Activated CD4-positive, alpha-beta T cell treated with anti-CD3 and anti-CD28 coated beads, Interleukin-2, amount 50 U/mL, for 4 hours (primary cell): ENCODE data around the gene CROCC2.

ENCODE experiments used
- DNase-seq, 2 experiments: peaks; one replicate each; pipeline ENCODE4 v3.0.0-alpha.2; 2020

The CROCC2 gene

DNA sequence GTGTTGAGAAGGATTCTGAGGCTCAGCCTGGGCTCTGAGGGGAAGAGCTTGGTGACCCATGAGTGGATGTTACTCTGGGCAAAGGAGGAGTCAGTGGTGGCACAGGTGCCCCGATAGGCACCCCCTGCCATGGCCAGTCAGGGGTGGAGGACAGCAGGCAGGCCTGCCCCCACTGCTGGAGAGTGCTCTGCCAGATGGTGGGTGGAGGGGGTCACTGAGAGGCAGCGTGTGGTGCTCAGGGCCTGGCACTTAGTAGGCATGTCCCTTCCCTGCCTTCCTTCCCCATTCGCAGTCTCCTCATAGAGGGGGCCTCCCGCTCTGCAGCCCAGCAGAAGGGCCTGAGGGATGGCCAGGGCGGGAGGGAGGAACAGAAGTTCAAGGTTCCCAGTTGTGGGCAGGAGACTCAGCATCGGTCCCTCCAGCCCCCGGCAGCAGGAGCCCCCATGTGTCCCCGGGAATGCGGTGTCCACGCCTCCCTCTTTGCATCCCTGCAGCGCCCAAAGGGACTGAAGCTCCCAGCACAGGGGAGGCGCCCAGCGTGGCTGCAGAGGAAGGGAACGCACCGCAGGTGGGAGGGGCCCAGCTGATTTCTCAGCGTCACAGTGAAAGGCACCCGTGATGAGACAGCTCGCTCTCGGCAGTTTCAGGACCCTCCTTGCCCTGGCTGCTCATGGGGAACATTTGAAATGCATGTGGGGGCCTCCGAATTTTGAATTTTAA is 86.6 kb downstream of the CROCC2 start:
- no peak for DNase-seq

DNA sequence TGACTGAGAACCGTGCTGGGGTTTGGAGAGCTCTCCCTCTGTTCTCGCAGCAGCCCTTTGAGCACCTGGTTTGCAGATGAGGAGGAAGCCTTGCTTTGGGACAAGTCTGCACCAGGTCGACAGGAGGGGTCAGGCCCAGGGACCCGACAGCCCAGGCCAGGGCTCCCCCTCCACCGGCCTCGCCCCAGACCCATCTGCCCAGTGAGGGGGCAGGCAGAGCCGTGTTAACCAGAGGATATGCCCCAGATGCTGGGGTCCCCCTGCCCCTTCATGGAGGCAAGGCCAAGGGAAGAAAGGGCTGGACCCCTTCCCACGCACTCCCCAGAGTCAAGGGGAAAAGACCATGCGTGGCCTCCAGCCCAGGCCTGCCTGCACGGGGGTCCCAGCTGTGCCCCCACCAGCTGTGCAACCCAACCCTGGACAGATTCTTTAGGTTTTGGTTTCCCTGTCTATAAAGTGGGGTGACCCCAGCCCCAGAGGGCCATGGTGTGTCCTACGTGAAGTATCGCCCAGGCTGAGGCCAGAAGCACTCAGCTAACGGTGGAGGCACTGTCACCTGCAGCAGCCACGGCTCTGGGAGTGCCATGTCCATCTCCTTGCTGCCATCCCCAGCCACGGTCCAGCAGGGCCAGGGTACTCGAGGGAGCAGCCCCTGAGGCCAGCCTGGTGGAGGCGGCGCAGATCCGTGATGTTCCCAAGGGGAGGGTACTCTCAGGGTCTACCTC is 87.5 kb downstream of the CROCC2 start:
- DNase-seq = no peak

DNA sequence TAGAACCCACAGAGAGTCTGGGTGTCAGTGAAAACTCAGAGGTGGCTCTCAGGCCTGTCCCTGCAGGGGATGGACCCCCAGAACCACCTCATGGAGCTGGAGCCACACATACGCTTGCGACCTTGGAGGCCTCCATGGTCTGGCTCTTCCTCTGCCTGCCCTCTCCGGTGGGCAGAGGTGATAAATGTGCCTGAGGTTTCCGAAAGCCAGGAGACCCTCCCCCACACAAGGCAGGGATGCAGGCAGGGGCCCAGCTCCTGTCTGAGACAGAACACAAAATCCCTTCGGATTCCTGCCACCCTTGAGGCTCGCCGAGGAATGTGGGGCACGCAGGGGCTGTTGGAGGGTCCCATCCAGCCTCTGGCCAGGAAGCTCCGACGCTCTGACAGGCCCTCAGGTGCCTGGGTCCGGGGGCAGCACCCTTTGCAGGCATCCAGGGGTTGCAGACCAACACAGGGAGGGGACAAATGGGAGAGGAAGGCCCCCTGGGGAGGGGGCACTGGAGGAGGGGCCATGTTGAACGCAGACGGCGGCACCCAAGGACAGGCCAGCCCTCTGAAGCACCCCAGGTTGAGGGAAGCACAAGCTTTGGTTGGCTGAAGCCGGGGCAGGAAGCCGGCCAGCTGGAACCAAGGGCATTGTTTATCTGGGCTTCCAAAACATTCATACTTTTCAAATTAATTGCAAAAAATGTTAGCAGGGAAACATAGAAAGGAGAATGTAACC is 88.2 kb downstream of the CROCC2 start:
- no peak for DNase-seq

DNA sequence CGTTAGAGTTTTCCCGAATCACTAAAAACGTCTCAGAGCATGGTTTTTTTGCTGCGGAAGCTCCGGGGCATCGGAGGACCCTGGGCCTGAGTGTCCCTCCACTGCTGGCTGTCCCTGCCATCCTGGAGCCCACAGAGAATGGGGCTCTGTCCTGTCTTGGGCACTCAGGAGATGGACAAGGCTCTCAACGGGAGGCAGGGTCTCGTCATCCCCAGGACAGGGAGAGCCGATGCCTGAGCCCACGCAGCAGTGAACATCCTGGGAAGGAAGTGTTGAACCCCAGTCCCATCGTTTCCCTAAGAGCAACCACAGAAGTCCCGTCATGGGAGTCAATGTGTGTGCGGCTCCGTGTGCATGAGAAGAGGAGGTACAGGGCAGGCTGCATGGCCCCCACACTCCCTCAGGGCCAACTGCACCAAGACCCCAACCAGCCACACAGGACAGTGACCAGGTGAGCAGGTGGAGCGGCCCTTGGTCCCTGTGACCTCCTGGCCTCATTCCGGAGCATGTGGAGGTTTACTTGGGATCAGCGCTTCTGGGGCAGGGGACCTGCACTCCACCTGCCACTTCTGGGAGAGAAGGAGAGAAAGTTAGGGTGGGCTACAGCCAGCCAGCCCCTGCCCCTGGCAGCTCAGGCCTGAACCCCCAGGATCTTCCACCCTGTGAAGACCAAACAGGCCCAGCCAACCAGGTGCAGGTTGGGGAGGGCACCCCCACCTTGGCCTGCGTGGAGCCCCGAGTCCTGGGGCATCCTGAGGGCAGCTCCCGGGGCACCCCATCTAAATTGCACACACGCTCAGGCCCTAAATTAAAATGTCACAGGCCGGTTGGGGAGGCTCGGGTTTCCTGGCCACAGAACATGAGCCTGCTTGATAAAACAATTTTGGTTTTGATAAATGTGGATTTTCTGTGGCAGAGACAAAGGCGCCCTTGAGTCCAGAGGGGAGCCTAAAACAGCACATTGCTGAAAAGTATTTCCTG is 89.2 kb downstream of the CROCC2 start:
- DNase-seq = no peak

DNA sequence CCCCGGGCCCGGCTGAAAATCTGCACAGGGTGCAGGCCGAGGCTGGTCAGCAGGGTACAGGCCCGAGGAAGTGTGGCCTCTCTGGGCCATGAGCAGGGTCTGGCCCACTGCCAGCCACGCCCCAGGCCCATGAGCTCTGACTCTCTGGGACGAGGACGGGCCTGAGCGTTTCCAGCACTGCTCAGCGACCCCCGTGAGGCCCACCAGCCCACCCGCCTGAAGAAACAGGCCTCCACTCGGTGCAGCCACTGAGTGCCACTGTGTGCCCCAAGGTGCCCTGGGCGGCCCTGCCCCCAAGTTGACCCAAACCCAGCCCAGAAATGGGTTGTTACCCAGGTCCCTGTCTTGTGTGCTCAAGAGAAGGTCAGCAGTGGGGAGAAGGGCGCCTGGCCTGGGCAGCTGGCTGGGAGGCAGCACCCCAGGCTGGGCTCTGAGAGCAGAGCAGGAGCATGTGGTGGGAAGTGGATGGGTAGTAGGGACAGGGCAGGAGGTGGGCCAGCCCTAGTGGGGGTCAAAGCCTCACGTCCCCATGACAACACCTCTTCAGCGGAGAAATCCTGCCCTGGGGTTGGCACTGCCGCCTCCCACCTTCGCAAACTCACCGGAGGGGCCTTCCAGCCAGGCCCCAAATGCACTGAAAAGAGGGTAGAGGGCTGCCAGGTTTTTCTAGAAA is 90.2 kb downstream of the CROCC2 start:
- no peak for DNase-seq

DNA sequence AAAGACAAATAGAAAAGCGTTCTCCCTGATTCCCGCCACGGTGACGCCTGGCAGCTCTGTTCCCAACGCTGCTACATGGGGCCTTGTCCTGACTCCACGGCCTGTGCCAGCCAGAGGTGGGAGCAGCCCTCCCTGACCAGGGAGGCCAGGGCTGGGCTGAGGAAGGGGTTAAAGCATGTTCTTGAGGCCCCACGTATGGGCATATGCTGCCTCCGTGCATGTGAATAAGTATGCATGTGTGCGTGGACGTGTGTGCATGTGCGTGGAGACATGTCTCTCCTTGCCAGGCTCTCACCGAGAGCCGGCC is 90.7 kb downstream of the CROCC2 start:
- no peak for DNase-seq

DNA sequence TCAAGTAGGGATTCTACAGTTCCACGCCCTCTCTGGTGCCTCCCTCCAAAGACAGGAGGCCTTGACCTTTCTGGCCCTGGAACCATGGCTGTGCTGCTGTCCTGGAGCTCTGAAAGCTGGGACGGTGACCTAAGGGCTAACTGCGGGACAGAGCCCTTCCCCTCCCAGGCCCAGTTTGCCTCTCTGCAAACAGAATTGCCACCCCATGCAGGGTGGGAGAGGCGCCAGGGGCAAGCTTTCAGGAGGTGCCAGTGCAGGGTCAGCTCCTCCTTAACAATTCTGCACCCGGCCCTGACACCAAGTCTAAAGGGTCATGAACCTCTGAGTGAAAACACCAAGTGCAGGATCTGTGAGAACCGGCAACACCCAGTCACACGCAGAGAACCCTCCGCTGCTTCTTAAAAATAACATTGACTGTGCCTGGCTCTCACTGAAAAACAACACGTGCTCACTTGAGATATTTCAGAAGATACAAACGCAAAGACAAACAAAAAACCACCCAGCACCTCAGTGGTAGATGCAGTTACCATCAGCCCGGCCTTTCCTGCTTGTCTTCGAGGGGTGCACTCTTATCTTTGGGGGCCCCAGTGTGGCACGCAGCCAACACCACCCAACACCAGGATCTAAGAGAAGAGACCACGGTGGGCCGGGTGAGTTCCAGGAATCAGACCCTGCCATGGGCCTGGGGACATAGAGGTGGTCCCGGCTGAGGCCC is 91.2 kb downstream of the CROCC2 start:
- DNase-seq = no peak

DNA sequence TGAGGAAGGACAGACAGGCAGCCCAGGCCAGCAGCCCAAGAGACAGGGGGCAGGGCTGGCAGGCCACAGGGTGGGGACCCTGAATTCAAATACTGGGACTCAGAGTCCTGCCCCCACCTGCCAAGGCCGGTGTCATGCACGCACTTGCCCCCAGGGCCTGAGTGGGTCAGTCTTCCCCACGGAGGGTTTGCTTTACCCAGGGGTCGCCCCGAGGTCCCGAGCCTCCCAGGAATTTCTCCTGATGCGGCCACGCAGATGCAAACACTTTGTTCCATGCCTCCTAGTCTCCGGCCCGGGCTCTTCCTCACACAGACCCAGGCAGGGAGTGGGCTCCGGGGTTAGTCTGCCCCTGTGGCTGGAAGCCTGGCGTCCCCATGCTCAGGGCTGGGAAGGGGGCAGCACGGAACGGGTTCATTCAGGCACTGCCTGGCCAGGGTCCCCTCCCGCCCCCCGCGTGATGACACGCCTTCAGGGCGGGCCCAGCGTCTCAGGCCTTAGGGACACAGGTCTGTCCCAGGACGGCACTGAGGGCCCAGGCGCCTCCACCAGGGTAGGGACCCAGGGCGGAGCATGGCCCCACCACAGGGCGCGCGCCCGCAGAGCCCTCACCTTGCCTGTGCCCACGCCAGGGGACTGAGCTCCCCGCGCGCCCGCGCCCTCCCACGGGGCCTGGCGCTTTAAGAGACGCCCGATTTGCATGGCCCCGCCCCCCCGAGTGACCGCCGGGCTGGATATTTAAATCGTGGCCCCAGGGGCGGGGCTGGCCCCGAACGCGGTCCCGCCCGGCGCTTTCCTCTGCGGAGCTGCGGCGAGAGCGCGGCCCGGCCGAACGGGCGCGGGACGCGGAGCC is 91.9 kb downstream of the CROCC2 start, which contains the start of gene SNED1:
Gene SNED1, plus strand, starts transcription at position 763 of the 850 bp plus-strand sequence. CDS start 220 bp downstream, outside the sequence.
- DNase-seq = peak; percentile 13 to 14

DNA sequence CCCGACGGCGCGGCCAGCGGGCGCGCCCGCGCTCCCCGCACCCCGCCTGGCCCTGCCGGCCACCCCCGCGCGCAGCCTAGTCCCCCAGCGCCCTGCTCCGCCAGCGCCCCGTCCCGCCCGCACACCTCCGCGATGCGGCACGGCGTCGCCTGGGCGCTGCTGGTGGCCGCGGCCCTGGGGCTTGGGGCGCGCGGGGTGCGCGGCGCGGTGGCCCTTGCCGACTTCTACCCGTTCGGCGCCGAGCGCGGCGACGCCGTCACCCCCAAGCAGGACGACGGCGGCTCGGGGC is 92.5 kb downstream of the CROCC2 start:
- no peak for DNase-seq

DNA sequence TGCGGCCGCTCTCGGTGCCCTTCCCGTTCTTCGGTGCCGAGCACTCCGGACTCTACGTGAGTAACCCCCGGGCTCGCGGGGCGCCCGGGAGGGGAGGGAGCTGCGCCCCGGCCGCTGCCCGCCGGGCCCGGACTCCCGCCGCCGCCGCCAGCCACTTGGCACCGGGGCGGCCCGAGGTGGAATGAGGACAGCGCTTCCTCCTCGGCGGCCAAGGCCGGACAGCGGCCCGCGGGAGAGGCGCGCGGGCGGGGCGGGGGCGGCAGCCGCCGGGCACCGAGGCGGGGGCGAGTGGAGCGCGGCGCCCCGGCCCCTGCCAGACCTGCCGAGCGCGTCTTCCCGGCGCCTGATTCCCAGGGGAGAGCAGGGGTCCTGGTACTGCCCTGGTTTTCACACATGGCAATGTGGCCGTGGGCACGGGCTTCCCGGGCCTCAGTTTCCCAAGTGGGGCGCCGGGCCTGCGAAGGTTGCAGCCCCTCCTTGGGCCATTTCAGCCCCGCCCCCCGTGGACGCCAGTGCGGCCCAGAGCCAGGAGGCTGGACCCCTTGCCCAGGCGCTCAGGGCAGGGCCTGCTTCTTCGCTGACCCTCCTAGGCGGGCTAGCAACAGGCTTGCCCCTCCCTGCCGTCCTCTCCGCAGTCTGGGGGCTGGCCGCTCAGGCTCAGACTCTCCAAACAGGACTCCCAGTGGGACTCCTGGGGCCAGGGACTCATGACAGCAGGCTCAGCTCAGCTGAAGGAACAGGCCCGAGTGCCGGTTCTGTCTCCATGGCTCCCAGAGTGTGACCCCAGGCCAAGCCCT is 93.1 kb downstream of the CROCC2 start:
- DNase-seq = no peak

DNA sequence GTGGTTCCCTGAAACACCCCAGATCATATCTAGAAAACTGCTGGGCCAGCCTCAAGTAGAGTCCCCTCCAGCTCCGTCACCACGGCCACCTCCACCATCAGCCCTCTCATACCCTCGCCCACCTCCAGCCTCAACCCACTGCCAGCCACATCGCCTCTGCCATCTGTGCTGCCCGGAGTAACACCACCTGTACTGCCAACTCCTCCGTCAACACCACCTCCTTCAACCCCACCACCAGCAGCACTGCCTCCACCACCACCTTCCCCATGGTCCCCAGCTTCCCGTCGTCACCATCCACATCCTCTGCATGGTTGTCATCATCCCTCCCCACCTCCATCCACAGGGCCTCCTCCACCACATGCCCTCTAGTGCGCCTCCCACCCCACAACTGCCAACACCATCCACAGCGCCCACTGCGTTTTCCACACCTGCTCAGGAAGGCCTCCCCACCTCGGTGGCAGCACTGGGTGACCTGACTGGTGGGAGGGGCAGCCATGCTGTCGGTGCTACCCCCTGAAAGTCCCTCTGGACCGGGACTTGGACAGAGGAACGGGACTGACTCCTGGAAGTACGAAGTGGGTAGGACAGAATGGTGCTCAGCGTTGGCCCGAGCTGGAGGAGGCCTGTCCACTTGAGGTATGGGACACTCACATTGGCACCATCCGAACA is 93.9 kb downstream of the CROCC2 start:
- DNase-seq = no peak

DNA sequence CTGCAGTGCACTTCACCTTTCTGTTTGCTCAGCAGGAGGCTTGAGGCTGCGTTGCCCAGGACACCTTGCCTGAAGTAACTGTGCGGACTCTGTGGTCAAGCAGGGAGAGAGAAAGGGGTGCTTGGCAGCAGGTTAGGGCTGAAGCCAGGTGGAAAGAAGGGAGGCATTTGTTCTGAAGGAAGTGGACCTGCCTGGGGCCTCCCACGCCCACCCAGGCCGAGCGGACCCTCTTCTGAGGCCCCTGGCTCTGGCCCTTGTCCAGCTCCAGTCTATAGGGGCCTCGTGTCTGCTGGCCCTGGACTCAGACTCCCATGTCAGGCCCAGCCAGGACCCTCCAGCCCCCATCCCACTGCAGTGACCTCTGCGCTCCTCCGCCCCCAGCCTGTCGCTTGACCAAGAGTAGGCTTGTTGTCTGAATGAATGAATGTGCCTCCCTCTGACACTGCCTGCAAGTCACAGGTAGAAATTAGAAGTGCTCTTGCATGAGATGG is 94.7 kb downstream of the CROCC2 start:
- DNase-seq = no peak

DNA sequence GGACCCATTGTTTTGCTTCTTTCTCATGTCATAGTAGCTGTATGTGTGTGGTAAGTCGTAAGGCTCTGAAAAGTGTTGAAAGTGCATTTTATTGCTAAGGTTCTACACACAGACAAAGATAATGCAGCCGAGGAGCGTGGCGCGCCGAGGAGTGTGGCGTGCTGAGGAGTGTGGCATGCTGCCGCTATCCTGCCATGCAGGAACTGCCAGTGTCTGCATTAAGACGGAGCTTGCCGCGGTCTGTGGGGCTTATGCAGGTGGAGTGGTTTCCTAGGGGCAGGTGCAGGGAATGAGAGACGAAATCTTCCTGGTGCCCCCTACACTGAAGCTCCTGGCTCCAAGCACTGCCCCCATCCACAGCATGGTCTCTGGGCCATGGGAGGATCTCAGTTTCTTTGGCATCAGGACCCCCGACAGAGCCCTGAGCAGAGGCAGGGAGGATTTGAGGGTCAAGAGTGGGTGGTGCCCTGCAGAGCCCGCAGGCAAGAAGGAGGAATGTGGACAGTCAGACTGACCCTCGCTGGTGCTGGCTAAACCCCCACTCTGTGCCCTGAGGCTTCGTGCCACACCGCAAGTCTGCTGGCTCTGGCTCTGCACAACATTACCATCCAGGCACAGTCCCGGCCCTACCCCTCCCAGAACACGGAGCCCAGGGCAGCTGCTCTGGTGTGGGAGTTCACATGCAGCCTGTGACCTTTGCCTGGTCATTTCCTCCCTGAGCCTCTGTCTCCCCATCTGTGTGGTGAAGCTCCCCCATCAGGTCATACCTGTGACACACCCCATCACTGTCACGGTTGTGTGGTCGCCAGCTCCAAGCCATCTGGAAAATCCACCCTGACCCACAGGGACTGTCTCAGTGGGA is 95.5 kb downstream of the CROCC2 start:
- no peak for DNase-seq

DNA sequence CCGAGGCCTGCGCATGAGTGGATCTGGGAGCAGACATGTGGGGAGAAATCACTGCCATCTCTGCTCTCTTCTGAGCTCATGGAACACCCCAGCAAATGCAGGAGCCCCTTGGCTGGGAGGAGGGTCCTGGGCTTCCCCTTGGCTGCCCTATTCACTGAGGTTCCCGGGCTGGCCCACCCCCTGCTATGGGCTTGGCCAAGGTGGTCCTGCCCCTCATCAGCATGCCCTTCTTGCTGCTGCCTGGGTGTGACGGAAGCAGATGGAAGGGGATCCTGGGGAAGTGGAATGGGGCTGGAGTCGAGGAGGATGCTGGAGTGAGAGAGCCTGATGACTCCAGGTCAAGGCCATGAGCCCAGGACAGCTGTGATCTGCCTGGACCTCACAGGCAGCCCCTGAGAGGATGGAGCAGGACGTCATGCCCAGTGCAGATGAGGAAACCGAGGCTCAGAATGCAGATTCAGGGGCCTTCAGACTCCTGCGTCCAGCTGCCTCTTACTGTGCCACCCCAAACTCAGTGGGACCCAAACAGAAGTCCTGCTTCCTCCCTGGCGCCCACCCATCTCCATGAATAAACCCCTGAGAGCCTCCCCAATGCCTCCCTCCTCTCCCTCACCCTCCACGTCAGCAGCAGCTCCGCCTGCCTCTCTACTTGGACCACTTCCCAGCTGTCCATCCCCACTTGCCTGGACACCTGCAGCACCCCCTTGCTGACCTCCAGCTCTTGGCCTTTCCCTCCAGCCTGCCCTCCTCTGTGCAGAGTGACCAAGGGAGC is 96.3 kb downstream of the CROCC2 start:
- no peak for DNase-seq

DNA sequence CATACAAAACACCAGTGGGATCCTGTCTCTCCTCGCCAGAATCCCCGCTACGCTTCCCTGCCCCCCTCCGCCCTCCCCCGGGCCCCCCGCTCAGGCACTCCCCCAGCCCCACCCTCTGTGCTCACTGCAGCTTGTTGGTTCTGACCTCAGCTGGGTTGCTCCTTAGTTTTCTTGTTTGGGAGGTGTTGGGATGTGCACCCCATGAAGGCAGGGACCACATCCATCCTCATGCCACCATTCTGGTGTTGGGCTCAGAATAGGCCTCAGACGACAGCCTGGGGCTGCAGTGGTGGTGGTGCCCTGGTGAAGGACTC is 96.9 kb downstream of the CROCC2 start:
- no peak for DNase-seq

DNA sequence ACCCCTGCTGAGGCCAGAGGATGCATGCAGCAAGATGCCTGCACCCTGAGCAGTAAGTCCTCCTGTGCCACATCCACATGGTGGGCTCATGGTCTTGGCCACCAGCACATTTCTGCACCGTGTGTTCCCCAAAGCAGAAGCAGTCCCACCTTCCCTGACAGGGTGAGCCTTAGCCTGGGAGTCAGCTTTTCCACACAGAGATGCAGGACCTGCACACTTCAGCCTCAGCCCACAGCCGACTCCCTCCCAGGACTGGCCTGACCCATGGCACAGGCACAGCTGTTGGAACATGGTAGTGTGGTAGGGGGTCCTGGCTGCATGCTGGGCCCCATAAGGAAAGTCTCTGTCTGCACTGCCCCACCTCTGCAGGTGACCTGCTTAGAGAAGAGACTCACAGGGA is 97.2 kb downstream of the CROCC2 start:
- DNase-seq = no peak

DNA sequence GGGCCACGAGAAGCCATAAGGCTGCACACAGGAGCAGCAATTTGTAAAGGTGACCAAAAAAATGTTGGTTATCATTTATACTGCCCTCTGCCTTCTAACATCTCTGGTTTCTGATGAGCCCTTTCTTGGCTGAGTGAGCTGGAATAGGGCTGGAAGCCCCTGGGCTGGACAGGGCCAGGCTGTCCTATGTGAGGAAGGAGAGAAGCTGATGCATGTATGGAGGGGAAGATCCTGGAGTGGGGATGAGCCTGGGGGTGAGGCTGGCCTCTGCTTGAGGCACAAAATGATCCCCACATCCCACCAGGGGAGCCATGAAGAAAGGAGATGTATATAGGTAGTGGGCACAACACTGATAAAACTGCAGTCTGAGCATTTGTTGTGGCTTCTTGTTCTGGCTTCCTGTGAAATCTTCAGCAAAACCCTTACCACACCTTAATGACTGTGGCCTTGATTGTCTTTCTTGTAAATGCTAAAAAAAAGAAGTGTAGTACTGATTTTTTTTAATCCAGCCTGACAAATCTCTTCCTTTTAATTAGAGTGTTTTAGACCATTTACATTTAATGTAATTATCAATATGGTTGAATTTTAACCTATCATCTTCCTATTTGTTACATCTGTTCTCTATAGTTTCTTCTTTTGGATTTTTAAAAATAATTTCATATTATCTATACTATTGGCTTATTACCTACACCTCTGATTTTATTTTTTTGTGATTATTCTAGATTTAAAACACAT is 97.9 kb downstream of the CROCC2 start:
- no peak for DNase-seq
